ENCODE data around the gene OR6B2. TPM values are rescaled to one million over a fixed set of nuclear protein-coding genes. Genes with fewer than 3 reads are reported as not detected.

Gene OR6B2
- polyA plus RNA-seq, 1 donor from 2014 or later: not detected

DNA sequence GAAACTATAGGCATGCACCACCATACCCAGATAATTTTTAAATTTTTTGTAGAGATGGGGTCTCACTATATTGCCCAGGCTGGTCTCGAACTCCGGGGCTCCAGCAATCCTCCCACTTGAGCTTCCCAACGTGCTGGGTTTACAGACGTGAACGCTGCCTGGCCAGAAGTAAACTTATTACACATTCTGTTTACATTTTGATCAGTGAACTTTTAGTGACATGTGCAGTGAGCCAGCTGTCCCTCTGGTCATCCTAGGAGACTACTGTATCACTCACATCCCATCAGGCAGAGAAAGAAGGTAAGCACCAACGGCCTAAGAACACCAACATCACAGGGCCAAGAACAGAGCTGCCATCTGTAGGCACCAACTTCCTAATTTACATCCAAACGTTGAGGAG lies 27.2 kb downstream of the OR6B2 start:
- Histone ChIP-seq H3K9ac (ENCODE audit: low read length) (no peak overlapping the region), H3K36me3 (ENCODE audit: insufficient read depth, low read length) (no peaks in the 10 kb centered on the region), H4K20me1 (ENCODE audit: insufficient read depth) (no peaks in the 10 kb centered on the region), H3K9me2 (ENCODE audit: insufficient read depth, low read length) (no peaks in the 10 kb centered on the region), H3K79me2 (replicated peaks; ENCODE audit: insufficient read depth, low read length) (no peaks in the 10 kb centered on the region), H2AFZ (ENCODE audit: low read depth, low read length) (no peak overlapping the region), H3K27ac (ENCODE audit: low read length) (no peak overlapping the region), H3K4me3 (ENCODE audit: low read length) (no peak overlapping the region), H3K9me3 (ENCODE audit: low read length) (no peaks in the 10 kb centered on the region), H3F3A (ENCODE audit: insufficient read depth, low read length, poor library complexity, severe bottlenecking) (no peaks in the 10 kb centered on the region), H3K4me2 (ENCODE audit: low read length) (no peak overlapping the region), H3K27me3 (ENCODE audit: insufficient read depth, low read depth, low read length) (no peaks in the 10 kb centered on the region)
- TF ChIP-seq RAD21 (conservative IDR thresholded peaks at IDR 0.05) (no peak), EZH2 (IDR thresholded peaks at IDR 0.05; ENCODE audit: borderline replicate concordance, insufficient read depth, low read length, poor library complexity, severe bottlenecking) (no peak), CTCF (IDR thresholded peaks at IDR 0.05; ENCODE audit: poor library complexity, severe bottlenecking) (no peak), TAF1 (IDR thresholded peaks at IDR 0.05; ENCODE audit: low read depth) (no peak), EP300 (conservative IDR thresholded peaks at IDR 0.05; ENCODE audit: poor library complexity, severe bottlenecking) (no peak), SMC3 (conservative IDR thresholded peaks at IDR 0.05; ENCODE audit: poor library complexity) (no peak), POLR2AphosphoS5 (IDR thresholded peaks at IDR 0.05) (no peak), MXI1 (conservative IDR thresholded peaks at IDR 0.05; ENCODE audit: poor library complexity, severe bottlenecking) (no peak), REST (IDR thresholded peaks at IDR 0.05; ENCODE audit: borderline replicate concordance) (no peak)

DNA sequence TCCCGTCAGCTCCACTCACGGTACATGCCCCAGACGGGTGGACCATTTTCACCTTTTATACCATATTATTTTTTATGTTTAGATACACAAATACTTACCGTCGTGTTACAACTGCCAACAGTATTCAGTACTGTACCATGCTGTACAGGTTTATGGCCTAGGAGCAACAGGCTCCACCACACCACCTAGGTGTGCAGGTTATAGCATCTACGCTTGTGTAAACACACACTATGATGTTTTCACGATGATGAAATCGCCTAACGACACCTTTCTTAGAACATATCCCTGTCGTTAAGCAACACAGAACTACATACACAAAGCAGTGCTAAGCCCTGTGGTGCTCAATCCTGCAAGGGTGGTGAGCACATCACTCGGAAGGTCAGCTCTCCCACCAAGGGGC lies 29.6 kb downstream of the OR6B2 start:
- Histone ChIP-seq H3K79me2 (replicated peaks; ENCODE audit: insufficient read depth, low read length) (no peaks in the 10 kb centered on the region), H3K4me2 (ENCODE audit: low read length) (no peak overlapping the region), H3K9me3 (ENCODE audit: low read length) (no peaks in the 10 kb centered on the region), H3K36me3 (ENCODE audit: insufficient read depth, low read length) (no peaks in the 10 kb centered on the region), H4K20me1 (ENCODE audit: insufficient read depth) (no peaks in the 10 kb centered on the region), H2AFZ (ENCODE audit: low read depth, low read length) (no peak overlapping the region), H3K9ac (ENCODE audit: low read length) (no peak overlapping the region), H3K27me3 (ENCODE audit: insufficient read depth, low read depth, low read length) (no peaks in the 10 kb centered on the region), H3K4me3 (ENCODE audit: low read length) (no peak overlapping the region), H3K27ac (ENCODE audit: low read length) (no peak overlapping the region), H3K9me2 (ENCODE audit: insufficient read depth, low read length) (no peaks in the 10 kb centered on the region), H3F3A (ENCODE audit: insufficient read depth, low read length, poor library complexity, severe bottlenecking) (no peaks in the 10 kb centered on the region)
- TF ChIP-seq EZH2 (IDR thresholded peaks at IDR 0.05; ENCODE audit: borderline replicate concordance, insufficient read depth, low read length, poor library complexity, severe bottlenecking) (no peak), RAD21 (conservative IDR thresholded peaks at IDR 0.05) (no peak), EP300 (conservative IDR thresholded peaks at IDR 0.05; ENCODE audit: poor library complexity, severe bottlenecking) (no peak), REST (IDR thresholded peaks at IDR 0.05; ENCODE audit: borderline replicate concordance) (no peak), SMC3 (conservative IDR thresholded peaks at IDR 0.05; ENCODE audit: poor library complexity) (no peak), POLR2AphosphoS5 (IDR thresholded peaks at IDR 0.05) (no peak)

Measured in neural cell (in vitro differentiated cells).